ENCODE results near the gene RPS10.

The RPS10 gene

DNA sequence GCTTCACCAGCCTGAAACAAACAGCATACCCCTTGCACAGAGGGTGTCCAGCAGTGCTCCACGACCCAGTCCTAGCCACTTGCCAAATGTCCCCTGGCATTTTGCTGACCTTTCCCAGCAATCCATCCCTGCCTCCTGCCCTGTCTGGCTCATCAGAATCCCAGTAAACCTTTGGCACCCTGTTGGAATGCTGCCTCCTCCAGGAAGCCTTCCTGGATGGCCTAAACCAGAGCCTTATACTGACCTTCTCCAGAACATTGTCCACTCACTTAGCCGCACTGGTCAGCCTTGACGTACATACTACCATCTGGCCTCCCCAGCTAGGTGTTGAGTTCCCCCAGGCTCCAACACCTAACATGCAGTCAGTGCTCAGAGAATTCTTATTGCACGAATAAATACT lies 38.0 kb upstream of the RPS10 start:
- 78 to 85% methylated on average over 4 of the region's 4 CpGs for whole genome bisulfite sequencing, 2 experiments
- Histone ChIP-seq H3K27me3 (ENCODE audit: control insufficient read depth, insufficient read depth, low read length, poor library complexity, severe bottlenecking) (peaks cover 24% of the 10 kb centered on the region), H3K4me1 (ENCODE audit: control insufficient read depth, insufficient read depth, low read length) (peaks cover 4% of the 10 kb centered on the region), H3K4me3 (ENCODE audit: insufficient read depth, low read depth, low read length) (no peak overlapping the region), H3K9me3 (ENCODE audit: control insufficient read depth, low read length) (no peaks in the 10 kb centered on the region), H3K36me3 (ENCODE audit: control insufficient read depth, insufficient read depth, low read length) (no peaks in the 10 kb centered on the region), H3K27ac (ENCODE audit: insufficient read depth, low read depth, low read length, poor library complexity, severe bottlenecking) (no peak overlapping the region)

GRCh38 chr6:34463299-34463698 lies 37.4 kb upstream of the RPS10 start:
- peaks cover 24% of the 10 kb centered on the region for H3K27me3 ChIP-seq (ENCODE audit: control insufficient read depth, insufficient read depth, low read length, poor library complexity, severe bottlenecking)
- no peaks in the 10 kb centered on the region for H3K36me3 ChIP-seq (ENCODE audit: control insufficient read depth, insufficient read depth, low read length)
- WGBS, 2 experiments, result 94 to 98% methylated on average over 2 of the region's 2 CpGs
- H3K4me3 ChIP-seq (ENCODE audit: insufficient read depth, low read depth, low read length), result no peak overlapping the region
- H3K4me1 ChIP-seq (ENCODE audit: control insufficient read depth, insufficient read depth, low read length), result peaks cover 4% of the 10 kb centered on the region
- H3K27ac ChIP-seq (ENCODE audit: insufficient read depth, low read depth, low read length, poor library complexity, severe bottlenecking), result no peak overlapping the region
- H3K9me3 ChIP-seq (ENCODE audit: control insufficient read depth, low read length), result no peaks in the 10 kb centered on the region

DNA sequence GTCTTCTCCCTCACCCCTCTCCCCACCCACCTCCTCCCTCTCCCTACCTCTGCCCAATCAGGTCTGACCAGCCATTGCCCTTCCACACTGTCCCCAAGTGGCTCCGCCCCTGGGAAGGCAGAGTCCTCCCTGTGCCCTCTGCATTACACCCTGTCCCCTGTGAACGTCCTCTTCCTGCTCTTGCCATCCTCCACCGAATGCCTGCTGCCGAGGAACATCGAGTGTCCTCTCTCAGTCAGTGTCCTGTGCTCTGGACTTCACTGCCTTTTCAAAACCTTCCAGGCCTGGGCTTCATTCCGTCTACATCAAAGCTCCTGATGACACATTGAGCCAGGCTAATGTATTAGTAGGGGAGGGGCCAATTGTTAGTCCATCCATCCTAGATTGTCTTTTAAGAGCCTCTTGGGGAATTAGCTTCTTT lies 36.7 kb upstream of the RPS10 start:
- H3K4me1 ChIP-seq (ENCODE audit: control insufficient read depth, insufficient read depth, low read length), result peaks cover 4% of the 10 kb centered on the region
- no peaks in the 10 kb centered on the region for H3K9me3 ChIP-seq (ENCODE audit: control insufficient read depth, low read length)
- H3K4me3 ChIP-seq (ENCODE audit: insufficient read depth, low read depth, low read length), result no peak overlapping the region
- H3K27me3 ChIP-seq (ENCODE audit: control insufficient read depth, insufficient read depth, low read length, poor library complexity, severe bottlenecking), result peaks cover 24% of the 10 kb centered on the region
- no peak overlapping the region for H3K27ac ChIP-seq (ENCODE audit: insufficient read depth, low read depth, low read length, poor library complexity, severe bottlenecking)
- 30% methylated on average over 6 of the region's 6 CpGs for WGBS, 2 experiments
- H3K36me3 ChIP-seq (ENCODE audit: control insufficient read depth, insufficient read depth, low read length), result no peaks in the 10 kb centered on the region

GRCh38 chr6:34462010-34462409 lies 36.1 kb upstream of the RPS10 start:
- Histone ChIP-seq H3K27me3 (ENCODE audit: control insufficient read depth, insufficient read depth, low read length, poor library complexity, severe bottlenecking) (peaks cover 22% of the 10 kb centered on the region), H3K4me1 (ENCODE audit: control insufficient read depth, insufficient read depth, low read length) (peaks cover 7% of the 10 kb centered on the region), H3K4me3 (ENCODE audit: insufficient read depth, low read depth, low read length) (no peak overlapping the region), H3K9me3 (ENCODE audit: control insufficient read depth, low read length) (no peaks in the 10 kb centered on the region), H3K27ac (ENCODE audit: insufficient read depth, low read depth, low read length, poor library complexity, severe bottlenecking) (no peak overlapping the region), H3K36me3 (ENCODE audit: control insufficient read depth, insufficient read depth, low read length) (no peaks in the 10 kb centered on the region)
- WGBS, 2 experiments, result 87 to 91% methylated on average over 6 of the region's 6 CpGs

GRCh38 chr6:34460796-34461507 lies 35.1 kb upstream of the RPS10 start:
- Histone ChIP-seq H3K4me3 (ENCODE audit: insufficient read depth, low read depth, low read length) (no peak overlapping the region), H3K27me3 (ENCODE audit: control insufficient read depth, insufficient read depth, low read length, poor library complexity, severe bottlenecking) (peaks cover 12% of the 10 kb centered on the region), H3K27ac (ENCODE audit: insufficient read depth, low read depth, low read length, poor library complexity, severe bottlenecking) (no peak overlapping the region), H3K36me3 (ENCODE audit: control insufficient read depth, insufficient read depth, low read length) (no peaks in the 10 kb centered on the region), H3K4me1 (ENCODE audit: control insufficient read depth, insufficient read depth, low read length) (peaks cover 5% of the 10 kb centered on the region), H3K9me3 (ENCODE audit: control insufficient read depth, low read length) (no peaks in the 10 kb centered on the region)
- 75 to 78% methylated on average over 5 of the region's 5 CpGs for WGBS, 2 experiments

DNA sequence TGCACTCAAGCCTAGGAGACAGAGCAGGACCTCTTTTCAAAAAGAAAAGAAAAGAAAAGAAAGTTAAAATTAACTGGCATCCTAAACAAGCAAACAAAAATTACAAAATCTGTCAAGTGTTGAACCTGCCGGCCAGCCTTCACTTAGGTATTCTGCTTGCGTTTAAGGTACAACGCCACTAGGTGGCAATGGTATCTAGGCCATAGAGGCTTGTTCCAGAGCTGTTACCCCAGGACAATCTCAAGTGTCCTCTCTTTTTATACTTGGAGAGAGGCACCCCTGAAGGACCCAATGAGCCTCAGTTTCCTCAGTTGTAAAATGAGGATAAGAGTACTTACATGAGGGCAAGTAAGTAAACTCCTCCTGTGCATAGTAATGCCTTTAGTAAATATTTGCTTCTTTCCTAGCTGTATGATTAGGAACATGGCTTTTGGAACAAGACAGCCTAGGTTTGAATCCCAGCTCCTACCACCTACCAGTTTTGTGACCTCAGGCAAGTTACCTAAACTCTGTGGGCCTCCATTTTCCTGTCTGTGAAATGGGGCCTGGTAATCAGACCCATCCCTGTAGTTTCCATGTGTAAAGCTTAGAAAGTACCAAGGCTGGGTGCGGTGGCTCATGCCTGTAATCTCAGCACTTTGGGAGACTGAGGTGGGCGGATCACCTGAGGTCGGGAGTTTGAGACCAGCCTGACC lies 34.2 kb upstream of the RPS10 start:
- WGBS, 2 experiments, result 40 to 53% methylated on average over 6 of the region's 6 CpGs
- H3K36me3 ChIP-seq (ENCODE audit: control insufficient read depth, insufficient read depth, low read length), result no peaks in the 10 kb centered on the region
- H3K27me3 ChIP-seq (ENCODE audit: control insufficient read depth, insufficient read depth, low read length, poor library complexity, severe bottlenecking), result peaks cover 4% of the 10 kb centered on the region
- peaks cover 5% of the 10 kb centered on the region for H3K4me1 ChIP-seq (ENCODE audit: control insufficient read depth, insufficient read depth, low read length)
- H3K4me3 ChIP-seq (ENCODE audit: insufficient read depth, low read depth, low read length), result no peak overlapping the region
- H3K9me3 ChIP-seq (ENCODE audit: control insufficient read depth, low read length), result no peaks in the 10 kb centered on the region
- no peak overlapping the region for H3K27ac ChIP-seq (ENCODE audit: insufficient read depth, low read depth, low read length, poor library complexity, severe bottlenecking)

DNA sequence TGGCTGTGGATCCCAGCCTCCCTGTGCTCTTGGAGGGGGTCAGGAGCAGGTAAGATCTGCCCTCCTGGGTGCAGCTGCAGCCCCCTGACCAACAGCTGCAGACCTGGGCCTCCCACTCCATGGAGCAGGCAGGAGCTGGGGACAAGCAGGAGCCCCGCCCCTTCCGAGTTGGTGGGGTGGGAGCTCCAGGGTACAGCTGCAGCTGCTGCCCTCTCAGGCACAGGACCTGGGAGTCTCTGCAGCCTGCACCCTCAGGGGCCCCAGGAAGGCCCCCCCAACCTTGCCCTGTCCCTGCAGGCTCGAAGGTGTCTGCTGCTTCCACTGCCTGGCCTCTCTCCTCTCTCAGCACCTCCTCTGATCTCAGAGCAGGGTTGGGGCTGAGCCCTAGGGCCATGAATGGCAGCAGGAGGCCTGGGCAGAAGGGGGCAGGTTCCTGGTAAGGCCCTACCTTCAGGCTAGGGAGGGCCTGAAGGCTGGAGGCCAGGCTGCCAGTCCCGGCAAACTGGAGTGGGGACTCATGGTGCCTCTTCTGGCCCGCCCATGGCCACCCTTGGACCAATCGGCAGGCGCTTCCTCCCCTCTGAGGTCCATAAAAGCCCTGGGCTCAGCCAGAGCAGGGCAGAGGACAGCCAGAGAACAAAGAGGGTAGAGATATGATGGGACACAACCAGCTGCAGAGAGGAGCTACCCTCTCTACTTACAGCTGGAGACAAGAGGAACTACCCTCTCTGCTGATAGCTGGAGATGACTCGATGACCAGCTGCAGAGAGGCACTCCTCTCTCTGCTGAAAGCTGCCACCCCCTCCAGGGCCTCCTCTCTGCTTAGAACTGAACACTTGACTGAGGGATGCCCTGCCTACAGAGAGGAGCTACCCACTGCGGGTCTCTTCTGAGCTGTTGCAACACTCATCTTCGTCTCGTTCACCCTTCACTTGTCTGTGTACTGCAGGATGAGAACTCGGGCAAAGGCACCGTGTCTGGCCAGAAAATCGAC lies 32.2 kb upstream of the RPS10 start:
- whole genome bisulfite sequencing, 2 experiments, result 84 to 86% methylated on average over 14 of the region's 14 CpGs
- Histone ChIP-seq H3K9me3 (ENCODE audit: control insufficient read depth, low read length) (no peaks in the 10 kb centered on the region), H3K4me3 (ENCODE audit: insufficient read depth, low read depth, low read length) (no peak overlapping the region), H3K36me3 (ENCODE audit: control insufficient read depth, insufficient read depth, low read length) (no peaks in the 10 kb centered on the region), H3K4me1 (ENCODE audit: control insufficient read depth, insufficient read depth, low read length) (peaks cover 5% of the 10 kb centered on the region), H3K27ac (ENCODE audit: insufficient read depth, low read depth, low read length, poor library complexity, severe bottlenecking) (no peak overlapping the region), H3K27me3 (ENCODE audit: control insufficient read depth, insufficient read depth, low read length, poor library complexity, severe bottlenecking) (no peaks in the 10 kb centered on the region)

GRCh38 chr6:34457382-34457741 lies 31.5 kb upstream of the RPS10 start:
- no peak overlapping the region for H3K27ac ChIP-seq (ENCODE audit: insufficient read depth, low read depth, low read length, poor library complexity, severe bottlenecking)
- 86 to 87% methylated on average over 2 of the region's 2 CpGs for WGBS, 2 experiments

DNA sequence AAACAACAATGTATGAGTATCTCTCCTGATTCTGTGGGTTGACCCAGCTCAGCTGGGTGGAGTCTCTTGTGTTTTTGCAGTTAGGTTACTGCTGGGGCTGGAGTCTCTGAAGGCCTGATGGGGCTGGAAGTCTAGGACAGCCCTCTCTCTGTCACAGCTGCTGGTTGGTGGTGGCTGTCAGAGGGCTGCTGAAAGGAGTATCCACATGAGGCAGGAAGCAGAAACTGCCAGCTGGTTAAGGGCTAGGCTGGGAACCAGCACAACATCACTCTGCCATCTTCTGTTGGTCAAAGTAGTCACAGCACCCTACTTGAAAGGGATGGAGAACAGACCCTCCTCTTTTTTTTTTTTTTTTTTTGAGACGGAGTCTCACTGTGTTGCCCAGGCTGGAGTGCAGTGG lies 30.0 kb upstream of the RPS10 start:
- no peaks in the 10 kb centered on the region for H3K9me3 ChIP-seq (ENCODE audit: control insufficient read depth, low read length)
- H3K27me3 ChIP-seq (ENCODE audit: control insufficient read depth, insufficient read depth, low read length, poor library complexity, severe bottlenecking), result no peaks in the 10 kb centered on the region
- no peak overlapping the region for H3K27ac ChIP-seq (ENCODE audit: insufficient read depth, low read depth, low read length, poor library complexity, severe bottlenecking)
- H3K36me3 ChIP-seq (ENCODE audit: control insufficient read depth, insufficient read depth, low read length), result no peaks in the 10 kb centered on the region
- 90 to 100% methylated on average over 1 of the region's 1 CpG for WGBS, 2 experiments
- no peak overlapping the region for H3K4me3 ChIP-seq (ENCODE audit: insufficient read depth, low read depth, low read length)
- peaks cover 5% of the 10 kb centered on the region for H3K4me1 ChIP-seq (ENCODE audit: control insufficient read depth, insufficient read depth, low read length)

More at GRCh38 chr6:34457382-34457741, 31.5 kb upstream of the RPS10 start:
- Histone ChIP-seq H3K4me3 (ENCODE audit: insufficient read depth, low read depth, low read length) (no peak overlapping the region), H3K36me3 (ENCODE audit: control insufficient read depth, insufficient read depth, low read length) (no peaks in the 10 kb centered on the region), H3K4me1 (ENCODE audit: control insufficient read depth, insufficient read depth, low read length) (peaks cover 5% of the 10 kb centered on the region), H3K9me3 (ENCODE audit: control insufficient read depth, low read length) (no peaks in the 10 kb centered on the region), H3K27me3 (ENCODE audit: control insufficient read depth, insufficient read depth, low read length, poor library complexity, severe bottlenecking) (no peaks in the 10 kb centered on the region)

GRCh38 chr6:34451192-34451591 lies 25.3 kb upstream of the RPS10 start:
- WGBS, 2 experiments, result 92% methylated on average over 1 of the region's 1 CpG
- H3K4me1 ChIP-seq (ENCODE audit: control insufficient read depth, insufficient read depth, low read length), result no peaks in the 10 kb centered on the region
- H3K36me3 ChIP-seq (ENCODE audit: control insufficient read depth, insufficient read depth, low read length), result no peaks in the 10 kb centered on the region
- no peaks in the 10 kb centered on the region for H3K9me3 ChIP-seq (ENCODE audit: control insufficient read depth, low read length)
- H3K27ac ChIP-seq (ENCODE audit: insufficient read depth, low read depth, low read length, poor library complexity, severe bottlenecking), result no peak overlapping the region
- H3K27me3 ChIP-seq (ENCODE audit: control insufficient read depth, insufficient read depth, low read length, poor library complexity, severe bottlenecking), result no peaks in the 10 kb centered on the region
- H3K4me3 ChIP-seq (ENCODE audit: insufficient read depth, low read depth, low read length), result no peak overlapping the region

Data from ectodermal cell (in vitro differentiated cells).